ENCODE measurements around the gene PTMS. TPM values are rescaled to one million over a fixed set of nuclear protein-coding genes. Genes with fewer than 3 reads are reported as not detected.

PTMS gene
- total RNA-seq, 1 experiment from 2014 or later = 370 TPM

GRCh38 chr12:6788972-6789924, 23.1 kb downstream of the PTMS start, which contains the start of gene CD4 (continued):
- TF ChIP-seq MLX (CRISPR knock-in tag; IDR thresholded peaks at IDR 0.05) (no peak), GTF2I (CRISPR knock-in tag; conservative IDR thresholded peaks at IDR 0.05) (no peak), ARID4B (CRISPR knock-in tag; IDR thresholded peaks at IDR 0.05; ENCODE audit: borderline replicate concordance) (no peak), ZNF532 (CRISPR knock-in tag; IDR thresholded peaks at IDR 0.05; ENCODE audit: borderline replicate concordance) (no peak)

- DNase-seq (ENCODE audit: low spot score) (no peak), ATAC-seq (no peak)
- Mint-ChIP-seq H3K4me1 (peaks cover 24% of the 10 kb centered on the region), H3K36me3 (no peaks in the 10 kb centered on the region), H3K27me3 (ENCODE audit: low read depth) (peaks cover 17% of the 10 kb centered on the region), H3K4me3 (no peak overlapping the region), H3K9me3 (no peaks in the 10 kb centered on the region), H3K27ac (no peak overlapping the region)
- ChIA-PET POLR2A (no interaction called here), CTCF (interaction anchor here (0.6 to 1.0 kb wide), 2 partner anchors 37 to 222 kb away, joined by 3 to 4 read pairs; no protein-coding TSS in a partner anchor)
- no peak for TF ChIP-seq E2F4 (CRISPR knock-in tag; IDR thresholded peaks at IDR 0.05; ENCODE audit: borderline replicate concordance, low read depth)
- TF ChIP-seq FOXJ3 (CRISPR knock-in tag; IDR thresholded peaks at IDR 0.05; ENCODE audit: borderline replicate concordance) = no peak
- no peak for TF ChIP-seq EMX1 (CRISPR knock-in tag; IDR thresholded peaks at IDR 0.05)
- TF ChIP-seq AFF4 (CRISPR knock-in tag; IDR thresholded peaks at IDR 0.05; ENCODE audit: borderline replicate concordance) = no peak
- no peak for TF ChIP-seq MLX (CRISPR knock-in tag; IDR thresholded peaks at IDR 0.05)
- no peak for TF ChIP-seq IRF1 (CRISPR knock-in tag; IDR thresholded peaks at IDR 0.05)
- TF ChIP-seq ARID4B (CRISPR knock-in tag; IDR thresholded peaks at IDR 0.05; ENCODE audit: borderline replicate concordance) = no peak
- no peak for TF ChIP-seq RORB (CRISPR knock-in tag; IDR thresholded peaks at IDR 0.05)
Measured at GRCh38 chr12:6790496-6791150, 24.5 kb downstream of the PTMS start.

Data from WTC11 (cell line).